Measurements from ENCODE around the gene TCF12. TPM values are rescaled to one million over a fixed set of nuclear protein-coding genes. Genes with fewer than 3 reads are reported as not detected.

TCF12 gene
- total and polyA plus RNA-seq, 2 of the 8 experiments (the other 6 are each of a cell fraction or from before 2014, with no cell fraction given), result 85.8 to 101 TPM

DNA sequence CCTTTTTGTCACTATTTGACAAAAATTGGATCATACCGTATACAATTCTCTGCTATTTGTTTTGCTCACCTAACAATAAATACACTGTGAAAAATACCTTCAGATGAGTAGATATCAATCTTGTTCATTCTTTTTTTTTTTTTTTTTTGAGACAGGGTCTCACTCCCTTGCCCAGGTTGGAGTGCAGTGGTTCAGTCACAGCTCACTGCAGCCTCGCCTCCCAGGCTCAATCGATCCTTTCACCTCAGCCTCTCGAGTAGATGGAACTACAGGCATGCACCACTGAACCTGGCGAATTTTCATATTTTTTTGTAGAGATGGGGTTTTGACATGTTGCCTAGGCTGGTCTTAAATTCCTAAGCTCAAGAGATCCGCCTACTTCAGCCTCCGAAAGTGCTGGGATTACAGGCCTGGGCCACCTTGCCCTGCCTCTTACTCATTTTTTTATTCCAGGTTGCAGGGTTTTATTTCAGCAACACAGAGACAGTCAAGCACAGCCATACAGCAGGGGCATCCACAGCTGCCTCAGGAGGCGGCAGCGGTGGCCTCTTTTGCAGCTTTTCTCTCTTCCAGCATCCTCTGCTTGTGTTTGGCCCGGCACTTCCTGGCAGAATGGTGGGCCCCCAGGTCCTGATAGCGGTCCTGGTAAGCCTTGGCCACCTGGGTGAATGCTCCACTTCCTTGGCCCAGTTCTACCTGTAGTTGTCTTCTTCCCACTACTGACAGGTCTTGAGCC lies 406.7 kb downstream of the TCF12 start:
- Histone ChIP-seq H3K23ac (ENCODE audit: insufficient read length) (no peak overlapping the region), H3K79me1 (ENCODE audit: low read depth, low read length) (no peaks in the 10 kb centered on the region), H3K9ac (replicated peaks in 1 of 4; ENCODE audit: extremely low read depth in 1 of 4, low read depth in 3 of 4, low read length in 3 of 4) (no peak overlapping the region), H3K9me3 (ENCODE audit: insufficient read depth in 2 of 2, low read depth in 1 of 2, low read length in 1 of 2) (no peaks in the 10 kb centered on the region), H3K23me2 (ENCODE audit: low read depth, low read length) (no peaks in the 10 kb centered on the region), H4K91ac (replicated peaks; ENCODE audit: insufficient read length, low read length) (peak overlapping the region; percentile 7), H2AFZ (ENCODE audit: low read length) (0 out of 2 replicates have a peak overlapping the region, but pooled peaks have one; percentile 28), H3K79me2 (ENCODE audit: control insufficient read depth in 1 of 2, insufficient read depth in 2 of 2, low read length in 2 of 2) (no peaks in the 10 kb centered on the region), H2BK12ac (ENCODE audit: low read depth, low read length) (no peak overlapping the region), H3K18ac (ENCODE audit: extremely low read depth, low read length) (no peak overlapping the region), H2BK120ac (replicated peaks; ENCODE audit: low read depth, low read length) (no peak overlapping the region), H2BK5ac (ENCODE audit: low read depth, low read length) (no peak overlapping the region), H3K14ac (ENCODE audit: insufficient read length) (no peak overlapping the region), H3K27ac (ENCODE audit: low read depth, low read length) (no peak overlapping the region), H3K4me1 (replicated peaks in 1 of 4; ENCODE audit: control insufficient read depth in 3 of 4, insufficient read depth in 4 of 4, low read length in 3 of 4) (peaks cover 2 to 7% (median 3%) of the 10 kb centered on the region in 4 experiments; a peak in 6 of 7 replicates), H4K5ac (ENCODE audit: insufficient read length, low read depth, low read length) (no peak overlapping the region), H3K56ac (replicated peaks; ENCODE audit: insufficient read length, low read depth, low read length) (no peak overlapping the region), H2BK15ac (ENCODE audit: low read length) (0 out of 2 replicates have a peak overlapping the region, but pooled peaks have one; percentile 20), H3K4ac (replicated peaks; ENCODE audit: insufficient read length, low read depth, low read length) (no peak overlapping the region), H3K27me3 (replicated peaks in 1 of 4; ENCODE audit: control insufficient read depth in 3 of 4, extremely low read depth in 1 of 4, insufficient read depth in 3 of 4, low read length in 3 of 4) (no peaks in the 10 kb centered on the region; a peak in 1 of 7 replicates), H2AK5ac (ENCODE audit: low read depth, low read length) (no peak overlapping the region), H2BK20ac (ENCODE audit: low read length) (no peak overlapping the region), H3K4me2 (ENCODE audit: insufficient read depth in 1 of 2, low read depth in 2 of 2, low read length in 2 of 2) (no peak overlapping the region), H4K8ac (ENCODE audit: extremely low read depth, insufficient read depth, low read length) (no peak overlapping the region), H3K36me3 (ENCODE audit: control insufficient read depth in 2 of 4, insufficient read depth in 4 of 4, low read length in 3 of 4) (no peaks in the 10 kb centered on the region), H3K4me3 (ENCODE audit: extremely low read depth in 1 of 4, insufficient read depth in 2 of 4, low read depth in 3 of 4, low read length in 4 of 4) (no peak overlapping the region), H4K20me1 (replicated peaks in 1 of 2; ENCODE audit: control insufficient read depth in 1 of 2, insufficient read depth in 2 of 2, low read length in 2 of 2) (peaks cover 0 to under 1% of the 10 kb centered on the region in 2 experiments)
- FAIRE-seq (no peak), DNase-seq (ENCODE audit: low read depth in 1 of 2, low spot score in 2 of 2) (no peak)
- POLR2A ChIA-PET (ENCODE audit: partially characterized antibody), result interaction anchor here (0.7 kb wide), 1 partner anchor 698 kb away, joined by 3 read pairs; no protein-coding TSS in a partner anchor
- CTCF ChIA-PET (ENCODE audit: partially characterized antibody), result interaction anchor here (0.6 to 0.8 kb wide), 2 partner anchors 21 to 79 kb away, joined by 3 read pairs; no protein-coding TSS in a partner anchor
- 81% methylated on average over 11 of the region's 11 CpGs; no CpG with 5 or more reads in 1 of the 2 experiments for WGBS, 2 experiments (ENCODE audit: extremely low coverage in 1 of 2, insufficient coverage in 1 of 2, insufficient read length in 1 of 2, insufficient replicate concordance in 2 of 2, low coverage in 1 of 2, low lambda C conversion rate in 2 of 2, missing lambda C conversion rate in 1 of 2)
- TF ChIP-seq SP2 (IDR thresholded peaks at IDR 0.05; ENCODE audit: low read length) (no peak), RFX5 (IDR thresholded peaks at IDR 0.05; ENCODE audit: borderline replicate concordance, low read depth, low read length) (no peak), SP1 (IDR thresholded peaks at IDR 0.05; ENCODE audit: low read depth, low read length) (no peak), TEAD4 (IDR thresholded peaks at IDR 0.05; ENCODE audit: low read depth, low read length) (no peak), GTF2F1 (IDR thresholded peaks at IDR 0.05; ENCODE audit: borderline replicate concordance, low read depth, low read length) (no peak), E2F6 (IDR thresholded peaks at IDR 0.05) (no peak), SUZ12 (IDR thresholded peaks at IDR 0.05; ENCODE audit: low read length) (no peak), CBX8 (IDR thresholded peaks at IDR 0.05; ENCODE audit: borderline replicate concordance, low read depth, low read length) (no peak), FOSL1 (IDR thresholded peaks at IDR 0.05; ENCODE audit: insufficient read depth, low read depth, low read length) (no peak), JUND (IDR thresholded peaks at IDR 0.05; ENCODE audit: low read length) (no peak), SIN3A (conservative IDR thresholded peaks at IDR 0.05 in 1 of 2, IDR thresholded peaks at IDR 0.05 in 1 of 2; ENCODE audit: low read depth in 1 of 2, low read length in 2 of 2) (no peak), KDM1A (IDR thresholded peaks at IDR 0.05; ENCODE audit: borderline replicate concordance, low read length) (no peak)
